Gastroesophageal sphincter (tissue), 3 donors: ENCODE results near the gene GPR78.

Experiments used
- CTCF ChIP-seq, 4 experiments: fragments of 200-600 bp in 2 of 4; fragments of 450-650 bp in 2 of 4; sonication (generic) in 1 of 4; IDR thresholded peaks; one replicate each; pipeline ENCODE4 v1.5.1; 2017 to 2019; ENCODE audit warnings: antibody characterized with exemption in 4 of 4, mild to moderate bottlenecking in 2 of 4, moderate library complexity in 2 of 4
- EP300 ChIP-seq: sonication (generic); formaldehyde crosslinking; IDR thresholded peaks from one replicate; pipeline ENCODE4 v1.6.1; 2017; ENCODE audit warnings: antibody characterized with exemption, mild to moderate bottlenecking
- POLR2A ChIP-seq, 2 donors: fragments of 450-650 bp; IDR thresholded peaks; one replicate each; pipeline ENCODE4 v1.6.1; 2017; ENCODE audit warnings: antibody characterized with exemption in 2 of 2, mild to moderate bottlenecking in 2 of 2, moderate library complexity in 1 of 2
- POLR2AphosphoS5 ChIP-seq: sonication (generic); formaldehyde crosslinking; IDR thresholded peaks from one replicate; pipeline ENCODE4 v1.6.1; 2017; ENCODE audit warnings: antibody characterized with exemption

GRCh38 chr4:8534129-8534528 is 46.1 kb upstream of the GPR78 start:
- TF ChIP-seq EP300, result no peak
- TF ChIP-seq CTCF (IDR thresholded peaks at IDR 0.05), result no peak
- TF ChIP-seq POLR2A (IDR thresholded peaks at IDR 0.05), result no peak
- TF ChIP-seq POLR2AphosphoS5, result no peak
